ENCODE data around the gene APOA5.

The APOA5 gene

GRCh38 chr11:116740741-116741140, 50.9 kb downstream of the APOA5 start:
- Histone ChIP-seq H3K9ac (ENCODE audit: low read depth, low read length, poor library complexity) (no peak overlapping the region), H2BK120ac (ENCODE audit: low read depth, low read length) (no peak overlapping the region), H4K91ac (ENCODE audit: low read depth, low read length, poor library complexity) (no peak overlapping the region), H2AK5ac (ENCODE audit: low read depth, low read length) (no peak overlapping the region), H4K8ac (ENCODE audit: low read depth, low read length) (no peak overlapping the region), H2BK5ac (ENCODE audit: low read length) (no peak overlapping the region), H2AFZ (ENCODE audit: low read length) (no peak overlapping the region), H3K36me3 (replicated peaks in 1 of 2; ENCODE audit: control insufficient read depth in 2 of 2, insufficient read depth in 2 of 2, low read length in 2 of 2) (peaks cover 0 to 17% of the 10 kb centered on the region in 2 donors), H2BK15ac (ENCODE audit: low read length) (no peak overlapping the region), H3K4me2 (ENCODE audit: insufficient read depth, low read length, poor library complexity, severe bottlenecking) (no peak overlapping the region), H3K4me1 (ENCODE audit: control insufficient read depth in 2 of 2, insufficient read depth in 1 of 2, low read depth in 1 of 2, low read length in 2 of 2) (peaks cover 0 to 2% of the 10 kb centered on the region in 2 donors), H3K23ac (ENCODE audit: low read depth, low read length, poor library complexity) (no peak overlapping the region), H3K4ac (ENCODE audit: low read length) (no peak overlapping the region), H3K4me3 (ENCODE audit: low read length in 2 of 2) (no peak overlapping the region), H3K18ac (ENCODE audit: low read length) (no peak overlapping the region), H3K27me3 (ENCODE audit: control insufficient read depth in 3 of 3, insufficient read depth in 3 of 3, low read depth in 1 of 3, low read length in 3 of 3) (no peaks in the 10 kb centered on the region), H2BK12ac (ENCODE audit: low read length) (no peak overlapping the region), H3K9me3 (replicated peaks in 1 of 2; ENCODE audit: control insufficient read depth in 2 of 2, insufficient read depth in 1 of 2, low read depth in 1 of 2, low read length in 2 of 2) (no peaks in the 10 kb centered on the region), H3K27ac (replicated peaks; ENCODE audit: low read length) (no peak overlapping the region), H3K79me1 (ENCODE audit: low read depth, low read length) (no peaks in the 10 kb centered on the region), H3K14ac (ENCODE audit: low read length) (no peak overlapping the region)
- no CpG with 5 or more reads among the region's 4 CpGs for WGBS, 2 donors (ENCODE audit: extremely low coverage in 2 of 2, insufficient read length in 2 of 2, insufficient replicate concordance in 1 of 2)
- no peak for DNase-seq (ENCODE audit: low spot score)
